SK-N-SH (cell line): ENCODE measurements around the gene KRTAP1-1.

ENCODE experiments used
- CHD2 ChIP-seq: fragments of 150-350 bp; IDR thresholded peaks from 2 replicates; pipeline ENCODE4 v1.6.1; 2018; ENCODE audit warnings: low read length; ENCODE audit not compliant: partially characterized antibody
- EP300 ChIP-seq, 2 experiments: IDR thresholded peaks; 2 replicates each; pipeline versions ENCODE4 v1.4.0 to v1.6.1; 2012; ENCODE audit warnings: borderline replicate concordance in 1 of 2, low read depth in 1 of 2, low read length in 1 of 2
- EZH2phosphoT487 ChIP-seq: fragments of 200-600 bp; sonication (generic); IDR thresholded peaks from 2 replicates; pipeline ENCODE4 v1.6.1; 2017; ENCODE audit warnings: low read depth, mixed run types, mild to moderate bottlenecking, antibody characterized with exemption, moderate library complexity, borderline replicate concordance
- FOXM1 ChIP-seq: IDR thresholded peaks from 2 replicates; pipeline ENCODE4 v1.4.0; 2012; ENCODE audit warnings: low read depth, mild to moderate bottlenecking
- MEF2A ChIP-seq: IDR thresholded peaks from 2 replicates; pipeline ENCODE4 v1.4.0; 2012; ENCODE audit warnings: low read depth, borderline replicate concordance
- POLR2AphosphoS5 ChIP-seq: IDR thresholded peaks from 2 replicates; pipeline ENCODE4 v1.6.1; 2012; ENCODE audit warnings: low read depth, low read length
- RCOR1 ChIP-seq: fragments of 150-350 bp; IDR thresholded peaks from 2 replicates; pipeline ENCODE4 v1.6.1; 2017; ENCODE audit warnings: antibody characterized with exemption, low read length
- REST ChIP-seq: IDR thresholded peaks from 2 replicates; pipeline ENCODE4 v1.6.1; 2012; ENCODE audit warnings: mild to moderate bottlenecking, low read depth, low read length, moderate library complexity
- RFX5 ChIP-seq: IDR thresholded peaks from 2 replicates; pipeline ENCODE4 v1.6.1; 2012; ENCODE audit warnings: mild to moderate bottlenecking, improper control_type of control experiment, low read length
- TAF1 ChIP-seq: IDR thresholded peaks from 2 replicates; pipeline ENCODE4 v1.6.1; 2012; ENCODE audit warnings: low read depth, mild to moderate bottlenecking, low read length, moderate library complexity, borderline replicate concordance
- USF2 ChIP-seq: fragments of 150-350 bp; IDR thresholded peaks from 2 replicates; pipeline ENCODE4 v1.6.1; 2017; ENCODE audit warnings: antibody characterized with exemption, low read length, low read depth, borderline replicate concordance
- YY1 ChIP-seq: IDR thresholded peaks from 2 replicates; pipeline ENCODE4 v1.4.0; 2012; ENCODE audit warnings: low read depth, mild to moderate bottlenecking
- TF ChIP-seq, protein P1 (sequence below): fragments of 200-600 bp; sonication (generic); IDR thresholded peaks from 2 replicates; pipeline ENCODE4 v1.6.1; 2017; ENCODE audit warnings: antibody characterized with exemption, mild to moderate bottlenecking, moderate library complexity
- TF ChIP-seq, protein P2 (sequence below): IDR thresholded peaks from 2 replicates; pipeline ENCODE4 v1.4.0; 2012; ENCODE audit warnings: low read depth, borderline replicate concordance

- no peak for TF ChIP-seq REST
- TF ChIP-seq, protein P1, sequence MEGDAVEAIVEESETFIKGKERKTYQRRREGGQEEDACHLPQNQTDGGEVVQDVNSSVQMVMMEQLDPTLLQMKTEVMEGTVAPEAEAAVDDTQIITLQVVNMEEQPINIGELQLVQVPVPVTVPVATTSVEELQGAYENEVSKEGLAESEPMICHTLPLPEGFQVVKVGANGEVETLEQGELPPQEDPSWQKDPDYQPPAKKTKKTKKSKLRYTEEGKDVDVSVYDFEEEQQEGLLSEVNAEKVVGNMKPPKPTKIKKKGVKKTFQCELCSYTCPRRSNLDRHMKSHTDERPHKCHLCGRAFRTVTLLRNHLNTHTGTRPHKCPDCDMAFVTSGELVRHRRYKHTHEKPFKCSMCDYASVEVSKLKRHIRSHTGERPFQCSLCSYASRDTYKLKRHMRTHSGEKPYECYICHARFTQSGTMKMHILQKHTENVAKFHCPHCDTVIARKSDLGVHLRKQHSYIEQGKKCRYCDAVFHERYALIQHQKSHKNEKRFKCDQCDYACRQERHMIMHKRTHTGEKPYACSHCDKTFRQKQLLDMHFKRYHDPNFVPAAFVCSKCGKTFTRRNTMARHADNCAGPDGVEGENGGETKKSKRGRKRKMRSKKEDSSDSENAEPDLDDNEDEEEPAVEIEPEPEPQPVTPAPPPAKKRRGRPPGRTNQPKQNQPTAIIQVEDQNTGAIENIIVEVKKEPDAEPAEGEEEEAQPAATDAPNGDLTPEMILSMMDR = no peak
- no peak for TF ChIP-seq FOXM1
- no peak for TF ChIP-seq CHD2
- TF ChIP-seq USF2 = no peak
- no peak for TF ChIP-seq RCOR1
- no peak for TF ChIP-seq EP300 (IDR thresholded peaks at IDR 0.05; ENCODE audit: borderline replicate concordance in 1 of 2, low read depth in 1 of 2, low read length in 1 of 2)
- no peak for TF ChIP-seq POLR2AphosphoS5
- no peak for TF ChIP-seq EZH2phosphoT487
- TF ChIP-seq MEF2A = no peak
- TF ChIP-seq YY1 = no peak
- TF ChIP-seq TAF1 = no peak
- no peak for TF ChIP-seq RFX5
- TF ChIP-seq, protein P2, sequence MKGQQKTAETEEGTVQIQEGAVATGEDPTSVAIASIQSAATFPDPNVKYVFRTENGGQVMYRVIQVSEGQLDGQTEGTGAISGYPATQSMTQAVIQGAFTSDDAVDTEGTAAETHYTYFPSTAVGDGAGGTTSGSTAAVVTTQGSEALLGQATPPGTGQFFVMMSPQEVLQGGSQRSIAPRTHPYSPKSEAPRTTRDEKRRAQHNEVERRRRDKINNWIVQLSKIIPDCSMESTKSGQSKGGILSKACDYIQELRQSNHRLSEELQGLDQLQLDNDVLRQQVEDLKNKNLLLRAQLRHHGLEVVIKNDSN = no peak
Observed at GRCh38 chr17:41001795-41002194, 39.5 kb downstream of the KRTAP1-1 start.
